GM23248 (cell line): ENCODE measurements around the gene CCDC102B.

Experiments
- EZH2 ChIP-seq: fragments of 200-600 bp; sonication (generic); IDR thresholded peaks from 2 replicates; pipeline ENCODE4 v1.6.1; 2018; ENCODE audit warnings: antibody characterized with exemption, mild to moderate bottlenecking; ENCODE audit not compliant: insufficient read depth, poor library complexity, severe bottlenecking
- EZH2phosphoT487 ChIP-seq: fragments of 200-600 bp; sonication (generic); IDR thresholded peaks from 2 replicates; pipeline ENCODE4 v1.6.1; 2018; ENCODE audit warnings: antibody characterized with exemption, moderate library complexity, mild to moderate bottlenecking, low read depth; ENCODE audit not compliant: insufficient read depth

DNA sequence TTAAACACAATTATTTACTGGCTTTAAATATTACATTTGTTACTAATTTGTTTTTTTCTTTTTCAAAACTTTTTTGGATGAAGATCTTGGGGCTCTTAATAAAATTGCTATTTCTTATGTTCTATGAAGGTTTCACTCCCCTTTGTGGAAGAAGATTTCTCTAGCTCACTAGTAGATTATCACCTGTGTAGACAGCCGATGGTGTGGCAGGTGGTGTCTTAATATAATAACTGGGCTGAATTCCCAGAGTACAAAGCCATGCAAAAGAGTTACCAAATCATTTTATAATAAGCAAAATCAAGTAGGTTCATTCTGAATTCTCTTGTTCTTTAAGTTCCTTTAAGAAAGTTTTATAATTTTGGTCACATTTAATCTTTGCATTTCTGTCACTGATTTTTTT lies 233.7 kb downstream of the CCDC102B start:
- TF ChIP-seq EZH2 (no peak), EZH2phosphoT487 (no peak)
